HG02763 (cell line): ENCODE results near the gene TFR2.

Source experiments
- ATAC-seq: cut with Tn5 transposase; IDR thresholded peaks from one replicate; pipeline ENCODE4 v1.9.1; 2021; ENCODE audit warnings: mild to moderate bottlenecking, moderate library complexity; ENCODE audit not compliant: unreplicated experiment

The TFR2 gene

GRCh38 chr7:100588438-100588837 lies 52.9 kb downstream of the TFR2 start:
- ATAC-seq, result no peak

DNA sequence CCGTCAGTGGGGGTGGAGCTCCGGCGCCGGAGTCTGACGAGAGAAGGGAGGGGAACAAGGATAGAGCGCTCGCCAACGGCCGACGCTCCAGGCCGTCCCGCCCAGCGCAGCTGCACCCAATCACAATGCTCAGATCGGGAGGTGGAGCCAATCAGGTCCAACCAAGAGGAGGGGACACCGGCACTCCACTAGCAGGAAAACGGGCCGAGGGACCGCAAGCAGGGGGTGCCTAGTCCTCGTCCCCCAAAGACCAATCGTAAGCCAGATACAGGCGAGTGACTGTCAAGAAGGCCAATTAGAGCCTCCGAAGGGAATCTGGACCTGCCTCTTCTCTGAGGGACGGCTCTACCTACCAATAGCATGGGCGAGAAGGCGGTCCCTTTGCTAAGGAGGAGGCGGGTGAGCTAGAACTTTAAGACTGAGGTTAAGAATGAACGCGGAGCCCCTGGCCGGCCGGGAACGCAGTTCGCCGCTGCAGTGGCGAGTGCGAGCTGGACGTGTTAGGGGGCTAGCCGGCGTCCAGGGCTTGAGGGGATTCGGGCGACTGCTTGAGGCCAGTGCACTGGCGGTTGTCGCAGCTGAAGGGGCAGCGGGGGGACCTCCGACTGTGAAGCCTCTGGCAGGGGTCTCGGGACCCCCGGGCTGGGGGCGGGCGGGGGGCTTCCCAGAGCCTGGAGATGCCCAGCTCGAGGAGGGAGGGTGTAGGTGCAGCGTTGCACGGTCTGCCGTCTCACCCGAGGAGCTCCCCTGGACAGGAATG lies 54.9 kb downstream of the TFR2 start, which contains the start of gene FBXO24:
FBXO24 (plus strand) TSS at position 63 of the 760 bp plus-strand sequence; CDS start at position 361, 298 bp downstream.
- peak; percentile 84 for ATAC-seq

DNA sequence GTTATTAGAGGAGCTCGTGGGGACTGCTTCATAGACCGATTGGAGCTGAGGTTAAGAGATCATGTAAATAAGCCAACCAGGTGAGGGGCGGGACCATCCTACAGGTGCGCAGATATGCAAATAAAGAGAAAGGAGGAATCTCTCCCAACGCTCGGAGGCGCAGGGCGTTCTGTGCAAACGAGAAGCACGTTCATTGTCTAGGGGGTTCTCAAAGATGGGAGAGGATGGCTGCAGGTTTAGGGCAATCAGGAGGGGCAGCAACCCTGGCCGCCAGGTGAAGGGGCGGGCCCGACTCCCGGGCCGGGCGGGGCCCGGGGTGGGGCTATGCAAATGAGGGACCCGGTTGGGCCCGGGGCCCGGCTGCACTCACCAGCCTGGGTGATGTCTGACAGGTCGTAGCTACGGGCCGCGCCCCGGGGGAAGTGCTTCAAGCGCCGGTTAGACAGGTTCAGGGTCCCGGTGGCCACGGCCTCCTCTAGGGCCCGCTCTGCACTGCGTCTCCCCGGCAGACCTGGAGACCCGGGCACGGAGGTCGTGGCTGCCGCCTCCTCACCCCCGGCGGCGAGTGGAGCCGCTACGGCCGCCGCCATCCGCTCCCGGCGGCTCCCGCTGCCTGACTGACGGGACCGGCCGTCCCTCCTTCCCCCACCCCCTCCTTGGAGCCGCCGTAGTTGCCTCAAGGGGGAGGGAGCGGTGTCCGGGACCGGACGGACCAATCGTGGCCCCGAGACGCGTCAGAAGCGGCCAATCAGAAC lies 55.7 kb downstream of the TFR2 start, which contains the start of gene LRCH4:
LRCH4 (minus strand) TSS at position 619 of the 755 bp plus-strand sequence; CDS start at position 590, 29 bp downstream.
- peak; percentile 24 for ATAC-seq

- ATAC-seq, result no peak
These were observed 56.5 kb downstream of the TFR2 start for GRCh38 chr7:100584683-100585510.

DNA sequence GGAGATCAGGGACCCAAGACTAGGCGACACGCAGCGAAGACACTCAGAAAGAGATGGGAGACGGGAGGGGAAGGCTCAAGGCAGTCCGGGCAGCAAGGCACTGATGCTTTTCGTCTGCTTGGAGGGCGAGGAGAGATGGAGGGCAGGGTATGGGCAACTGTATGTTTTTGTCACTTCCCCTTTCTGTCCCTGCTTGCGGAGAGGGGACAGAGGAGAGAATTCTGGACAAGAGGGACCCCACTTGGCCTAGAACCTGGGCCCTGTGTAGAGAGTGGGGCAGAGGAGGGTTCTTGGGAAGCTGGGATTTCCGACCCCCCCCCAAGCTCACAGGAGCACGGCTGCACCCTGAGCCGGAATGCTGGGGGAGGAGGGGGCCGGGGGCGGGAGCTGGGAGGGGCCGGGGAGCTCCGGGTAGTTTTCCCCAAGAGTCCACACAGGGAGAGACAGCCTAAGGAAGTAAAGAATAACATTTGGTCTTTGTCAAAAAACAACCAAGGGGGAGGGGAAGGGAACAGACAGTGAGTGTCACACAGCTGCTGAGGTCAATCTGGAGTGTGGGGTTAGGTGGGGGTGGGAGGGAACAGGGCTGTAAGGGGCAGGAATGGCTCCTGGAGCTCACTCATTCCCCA lies 57.2 kb downstream of the TFR2 start:
- ATAC-seq, result no peak

DNA sequence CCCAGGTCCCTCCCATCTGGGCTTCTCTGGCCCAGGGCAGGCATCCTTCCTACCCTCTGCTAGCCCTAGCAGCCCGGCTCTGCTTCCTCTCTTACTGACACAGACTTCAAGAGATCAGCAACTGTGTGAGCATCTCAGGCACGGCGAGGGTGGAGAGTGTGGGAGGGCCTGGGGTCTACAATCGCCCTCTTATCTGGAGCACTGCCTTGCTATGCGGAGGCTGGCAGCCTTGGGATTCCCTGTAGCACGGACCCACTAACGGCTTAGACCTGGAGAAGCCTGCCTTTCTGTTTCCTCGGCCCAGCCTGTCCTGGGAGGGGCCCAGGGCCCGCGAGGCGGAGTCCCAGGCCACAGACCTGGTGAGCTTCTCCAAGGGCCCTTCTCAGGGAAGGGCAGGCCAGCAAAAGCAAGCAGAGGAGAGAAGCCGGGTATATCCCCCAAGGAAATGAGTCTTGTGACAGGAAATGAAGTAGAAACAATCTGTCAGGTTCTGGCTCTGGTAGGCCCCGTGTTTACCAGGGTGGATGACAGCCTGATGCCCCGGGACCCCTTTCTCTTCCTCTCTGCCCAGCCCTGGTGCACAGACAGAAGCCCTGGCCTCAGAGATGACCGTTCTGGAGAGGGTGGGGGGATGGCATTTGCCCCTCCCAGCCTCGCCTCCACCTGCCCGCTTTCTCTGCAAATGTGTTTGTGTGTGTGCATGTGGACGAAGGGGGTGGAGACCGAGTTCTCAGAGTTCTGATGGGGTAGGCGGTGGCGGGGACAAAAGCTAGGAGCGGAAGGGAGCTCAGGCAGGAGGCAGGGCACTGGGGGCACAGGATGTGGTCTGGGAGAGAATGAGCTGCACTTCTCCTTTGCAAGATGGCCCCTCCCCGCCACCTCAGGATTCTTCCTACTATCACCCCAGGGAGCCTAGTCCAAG lies 58.0 kb downstream of the TFR2 start:
- no peak for ATAC-seq

GRCh38 chr7:100582650-100583049 lies 58.7 kb downstream of the TFR2 start:
- no peak for ATAC-seq

DNA sequence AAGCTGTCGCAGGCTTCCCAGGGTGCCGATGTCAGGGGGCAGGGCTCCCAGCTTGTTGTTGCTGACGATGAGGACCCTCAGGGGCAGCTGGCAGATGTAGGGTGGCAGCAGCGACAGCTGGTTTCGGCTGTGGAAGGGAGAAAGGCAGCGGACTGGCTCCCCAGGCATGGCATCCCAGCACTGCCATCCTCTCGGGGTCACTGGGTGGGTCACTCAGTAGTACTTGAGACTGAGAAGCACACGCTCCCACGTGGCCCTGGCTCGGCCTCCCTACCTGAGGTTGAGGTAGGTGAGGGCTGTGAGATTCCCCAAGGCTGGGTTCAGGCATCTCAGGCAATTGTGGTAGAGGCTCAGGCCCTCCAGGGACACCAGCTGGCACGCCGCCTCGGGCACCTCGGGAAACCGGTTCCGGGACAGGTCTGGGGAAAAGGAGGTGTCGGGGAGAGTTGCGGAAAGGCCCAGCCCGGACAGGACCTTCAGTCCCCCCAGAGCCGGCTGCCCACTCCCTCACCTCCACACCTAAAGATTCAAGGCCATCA lies 59.2 kb downstream of the TFR2 start:
- ATAC-seq, result no peak

GRCh38 chr7:100580466-100581283 lies 60.7 kb downstream of the TFR2 start:
- no peak for ATAC-seq

GRCh38 chr7:100578246-100579183 lies 62.8 kb downstream of the TFR2 start:
- ATAC-seq, result no peak

- no peak for ATAC-seq
These were observed 63.8 kb downstream of the TFR2 start for GRCh38 chr7:100577507-100577906.

DNA sequence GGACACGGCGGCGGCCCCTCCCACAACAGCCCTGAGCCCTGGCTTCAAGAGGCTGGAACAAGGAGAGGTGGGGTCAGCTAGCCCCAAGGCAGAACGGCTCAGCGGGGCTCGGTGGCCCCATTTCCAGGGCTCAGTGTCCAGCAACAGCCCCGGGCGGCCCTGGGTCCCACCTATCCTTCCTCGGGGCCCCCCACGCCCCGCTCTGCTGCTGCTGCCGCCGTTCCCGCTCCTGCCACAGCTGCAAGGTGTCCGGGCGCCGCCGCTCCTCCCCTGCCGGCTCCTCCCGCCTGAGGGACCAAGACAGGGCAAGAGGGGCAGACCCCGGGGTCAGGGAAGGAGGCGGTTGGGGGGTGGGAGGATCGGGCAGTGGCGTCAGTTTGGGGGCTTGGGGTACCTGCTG lies 64.2 kb downstream of the TFR2 start:
- no peak for ATAC-seq

- ATAC-seq, result no peak
These were observed 64.9 kb downstream of the TFR2 start for GRCh38 chr7:100576384-100576993.

- ATAC-seq, result no peak
These were observed 65.5 kb downstream of the TFR2 start for GRCh38 chr7:100575746-100576383.

DNA sequence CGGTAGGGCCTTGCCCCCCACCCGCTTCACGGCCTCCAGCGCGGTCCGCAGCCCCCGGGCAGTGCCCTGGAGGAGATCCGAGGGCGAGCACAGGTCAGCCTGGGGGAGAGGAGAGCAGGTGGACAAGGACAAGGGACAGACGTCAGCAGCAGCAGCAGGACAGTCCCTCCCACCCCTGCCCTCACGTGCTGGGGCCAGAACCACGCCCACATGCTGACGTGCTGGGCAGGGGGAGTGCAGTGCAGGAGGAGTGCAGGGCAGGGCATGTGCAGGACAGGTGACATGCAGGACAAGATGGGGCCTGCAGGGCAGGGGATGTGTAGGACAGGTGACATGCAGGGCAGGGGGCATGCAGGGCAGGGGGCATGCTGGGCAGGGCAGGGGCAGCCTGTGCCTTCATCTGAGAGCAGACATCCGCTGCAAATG lies 66.1 kb downstream of the TFR2 start:
- no peak for ATAC-seq
